HepG2 (cell line): ENCODE results near the gene NPFFR1. TPM values are rescaled to one million over a fixed set of nuclear protein-coding genes. Genes with fewer than 3 reads are reported as not detected.

ENCODE experiments used
- CCAR2 ChIP-seq: fragments of 200-400 bp; formaldehyde crosslinking; optimal IDR thresholded peaks from 2 replicates; pipeline ENCODE3; 2018; ENCODE audit warnings: low read depth, mild to moderate bottlenecking, low read length, moderate library complexity
- DZIP1 ChIP-seq: sonication (generic); formaldehyde crosslinking; IDR thresholded peaks from 2 replicates; pipeline ENCODE4 v1.5.0; 2020; ENCODE audit warnings: mild to moderate bottlenecking, missing genetic modification reagents
- GABPB1 ChIP-seq: IDR thresholded peaks from 2 replicates; pipeline ENCODE4 v1.6.1; 2016; ENCODE audit warnings: mild to moderate bottlenecking, missing genetic modification reagents, moderate library complexity, missing compliant biosample characterization
- HNRNPLL ChIP-seq: fragments of 200-400 bp; formaldehyde crosslinking; IDR thresholded peaks from 2 replicates; pipeline ENCODE4 v1.6.1; 2017; ENCODE audit warnings: mild to moderate bottlenecking, low read depth, low read length; ENCODE audit not compliant: poor library complexity, severe bottlenecking
- KAT2B ChIP-seq: fragments of 150-350 bp; IDR thresholded peaks from 2 replicates; pipeline ENCODE4 v1.6.1; 2014; ENCODE audit warnings: low read depth, low read length, borderline replicate concordance
- MTA1 ChIP-seq: sonication (generic); formaldehyde crosslinking; IDR thresholded peaks from 2 replicates; pipeline ENCODE4 v1.4.0; 2020; ENCODE audit warnings: missing genetic modification reagents, mild to moderate bottlenecking, borderline replicate concordance
- NR2F6 ChIP-seq, 2 experiments: IDR thresholded peaks; 2 replicates each; pipeline ENCODE4 v1.6.1; 2016; ENCODE audit warnings: antibody characterized with exemption in 1 of 2, mild to moderate bottlenecking in 1 of 2
- RELA ChIP-seq: sonication (generic); formaldehyde crosslinking; IDR thresholded peaks from 2 replicates; pipeline ENCODE4 v1.4.0; 2020; ENCODE audit warnings: missing genetic modification reagents
- SP2 ChIP-seq: sonication (generic); formaldehyde crosslinking; IDR thresholded peaks from 2 replicates; pipeline ENCODE4 v1.5.1; 2020; ENCODE audit warnings: mild to moderate bottlenecking, missing genetic modification reagents
- SRSF9 ChIP-seq: fragments of 200-400 bp; formaldehyde crosslinking; IDR thresholded peaks from 2 replicates; pipeline ENCODE4 v1.6.1; 2018; ENCODE audit warnings: borderline replicate concordance, mild to moderate bottlenecking, low read depth, low read length; ENCODE audit not compliant: insufficient read depth, poor library complexity, severe bottlenecking
- STAG1 ChIP-seq: sonication (generic); formaldehyde crosslinking; IDR thresholded peaks from 2 replicates; pipeline ENCODE4 v1.4.0; 2020; ENCODE audit warnings: missing genetic modification reagents
- SUZ12 ChIP-seq: fragments of 150-350 bp; IDR thresholded peaks from 2 replicates; pipeline ENCODE4 v1.6.1; 2014; ENCODE audit warnings: low read depth, low read length
- THYN1 ChIP-seq: sonication (generic); formaldehyde crosslinking; IDR thresholded peaks from 2 replicates; pipeline ENCODE4 v1.8.1; 2023; ENCODE audit warnings: low read depth, mild to moderate bottlenecking, moderate library complexity, missing genetic modification reagents, borderline replicate concordance
- YEATS4 ChIP-seq: sonication (generic); formaldehyde crosslinking; IDR thresholded peaks from 2 replicates; pipeline ENCODE4 v1.4.0; 2020; ENCODE audit warnings: missing genetic modification reagents, borderline replicate concordance
- ZBTB1 ChIP-seq: sonication (generic); formaldehyde crosslinking; IDR thresholded peaks from 2 replicates; pipeline ENCODE4 v1.4.0; 2020; ENCODE audit warnings: missing genetic modification reagents, borderline replicate concordance
- ZBTB7A ChIP-seq: sonication (generic); formaldehyde crosslinking; IDR thresholded peaks from 2 replicates; pipeline ENCODE4 v1.8.0; 2022; ENCODE audit warnings: mild to moderate bottlenecking, missing genetic modification reagents
- ZBTB7B ChIP-seq: sonication (generic); formaldehyde crosslinking; IDR thresholded peaks from 2 replicates; pipeline ENCODE4 v1.4.0; 2020; ENCODE audit warnings: missing genetic modification reagents
- ZFY ChIP-seq: sonication (generic); formaldehyde crosslinking; IDR thresholded peaks from 2 replicates; pipeline ENCODE4 v1.4.0; 2020; ENCODE audit warnings: missing genetic modification reagents
- ZKSCAN5 ChIP-seq: sonication (generic); formaldehyde crosslinking; IDR thresholded peaks from 2 replicates; pipeline ENCODE4 v1.5.1; 2020; ENCODE audit warnings: mild to moderate bottlenecking, missing genetic modification reagents
- ZNF224 ChIP-seq: sonication (generic); formaldehyde crosslinking; IDR thresholded peaks from 2 replicates; pipeline ENCODE4 v1.5.0; 2020; ENCODE audit warnings: mild to moderate bottlenecking, missing genetic modification reagents
- ZNF292 ChIP-seq: sonication (generic); formaldehyde crosslinking; IDR thresholded peaks from 2 replicates; pipeline ENCODE4 v1.8.1; 2022; ENCODE audit warnings: mild to moderate bottlenecking, low read depth, missing genetic modification reagents, borderline replicate concordance
- ZSCAN25 ChIP-seq: sonication (generic); formaldehyde crosslinking; IDR thresholded peaks from 2 replicates; pipeline ENCODE4 v1.8.0; 2022; ENCODE audit warnings: mild to moderate bottlenecking, missing genetic modification reagents
- polyA plus RNA-seq, 8 experiments: library from polyadenylated mRNA; depleted of rRNA in 3 of 8; stranded (reverse) in 7 of 8; unstranded in 1 of 8; fragments of >200 nt; fragmentation: Illumina TruSeq in 4 of 8; extraction: Trizol in 4 of 8; gene quantifications; 2 replicates each; pipeline versions ENCODE4 v1.2.1 to v1.2.3, GENCODE V29; 2011 to 2016; ENCODE audit warnings: low read depth in 4 of 8, missing spikeins in 1 of 8, mixed read lengths in 1 of 8; ENCODE audit not compliant: insufficient read depth in 1 of 8
- total RNA-seq, 5 experiments: library from RNA; depleted of rRNA; stranded (reverse); fragments of >200 nt; fragmentation: Illumina TruSeq; extraction: Trizol; gene quantifications; 2 replicates each; pipeline ENCODE4 v1.2.3, GENCODE V29; 2016; ENCODE audit warnings: low read depth in 1 of 5
- TF ChIP-seq, protein P1 (sequence below): sonication (generic); formaldehyde crosslinking; IDR thresholded peaks from 2 replicates; pipeline ENCODE4 v1.4.0; 2020; ENCODE audit warnings: missing genetic modification reagents
- TF ChIP-seq, protein P2 (sequence below): sonication (generic); formaldehyde crosslinking; IDR thresholded peaks from 2 replicates; pipeline ENCODE4 v1.8.0; 2022; ENCODE audit warnings: mild to moderate bottlenecking, missing genetic modification reagents

NPFFR1 gene
- total and polyA plus RNA-seq, 2 of the 13 experiments (the other 11 are each of a cell fraction or from before 2014, with no cell fraction given) = under 0.01 TPM; not detected in 1

DNA sequence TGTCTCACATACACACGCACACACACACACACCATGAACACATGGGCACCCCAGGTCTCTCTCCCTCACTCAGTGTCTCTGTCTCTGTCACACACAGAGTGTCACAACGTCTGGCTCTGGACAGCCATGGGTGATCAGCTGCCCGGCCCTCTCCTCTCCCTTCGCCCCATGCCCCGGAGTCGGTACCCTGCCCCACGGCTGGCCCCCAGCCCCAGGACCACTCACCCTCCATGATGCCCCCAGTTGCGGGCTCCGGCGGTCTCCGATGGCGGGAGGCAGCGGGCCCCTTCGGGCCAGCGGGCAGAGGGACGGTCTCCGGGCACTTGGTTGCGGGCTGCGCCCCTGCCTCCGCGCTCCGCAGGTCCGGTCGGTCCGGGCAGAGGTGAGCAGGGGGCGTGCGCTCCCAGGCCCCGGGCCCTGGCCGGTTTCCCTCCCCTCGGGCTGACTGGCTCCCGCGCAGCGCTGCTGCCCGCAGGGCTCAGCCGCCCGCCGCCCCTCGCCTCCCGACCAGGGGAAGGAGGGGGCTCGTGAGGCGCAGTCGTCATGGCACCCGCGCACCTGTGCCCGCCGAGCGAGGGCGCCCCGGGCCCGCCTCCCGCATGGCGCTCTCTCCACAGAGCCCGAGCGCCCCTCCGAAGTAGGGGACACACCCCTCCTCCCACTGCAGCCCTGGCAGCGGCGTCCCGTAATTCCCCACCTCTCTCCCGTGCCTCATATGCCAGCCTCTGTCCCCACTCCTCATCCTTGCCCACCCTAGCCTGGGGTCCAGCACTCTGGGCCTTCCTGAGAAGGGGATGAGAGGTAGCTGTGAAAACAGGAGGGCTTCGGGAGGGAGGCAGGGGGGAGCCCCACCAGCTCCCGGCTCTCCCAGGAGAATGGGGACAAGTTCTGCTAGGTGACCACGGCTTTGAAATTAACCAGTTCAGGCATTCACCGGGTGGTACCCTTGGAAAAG is at the start of gene NPFFR1 (continued):
- TF ChIP-seq DZIP1 (no peak), SRSF9 (no peak), STAG1 (CRISPR knock-in tag) (peak; percentile 56), ZNF224 (CRISPR knock-in tag) (no peak), ZFY (CRISPR knock-in tag) (no peak), CCAR2 (no peak), KAT2B (no peak), HNRNPLL (peak; percentile 86), MTA1 (CRISPR knock-in tag) (peak; percentile 54; the same call in 1 of the 2 replicates), ZBTB7B (CRISPR knock-in tag) (no peak), NR2F6 (IDR thresholded peaks at IDR 0.05) (no peak), NR2F6 (CRISPR knock-in tag; IDR thresholded peaks at IDR 0.05) (no peak), ZBTB1 (no peak), ZSCAN25 (CRISPR knock-in tag) (peak; percentile 84), ZNF292 (CRISPR knock-in tag) (no peak), YEATS4 (CRISPR knock-in tag) (no peak), ZBTB7A (CRISPR knock-in tag) (no peak), ZKSCAN5 (no peak), THYN1 (CRISPR knock-in tag) (no peak), GABPB1 (CRISPR knock-in tag) (0 out of 2 replicates have a peak, but pooled peaks have one; percentile 21), RELA (CRISPR knock-in tag) (no peak), SP2 (CRISPR knock-in tag) (no peak), SUZ12 (no peak)
- TF ChIP-seq, protein P1, sequence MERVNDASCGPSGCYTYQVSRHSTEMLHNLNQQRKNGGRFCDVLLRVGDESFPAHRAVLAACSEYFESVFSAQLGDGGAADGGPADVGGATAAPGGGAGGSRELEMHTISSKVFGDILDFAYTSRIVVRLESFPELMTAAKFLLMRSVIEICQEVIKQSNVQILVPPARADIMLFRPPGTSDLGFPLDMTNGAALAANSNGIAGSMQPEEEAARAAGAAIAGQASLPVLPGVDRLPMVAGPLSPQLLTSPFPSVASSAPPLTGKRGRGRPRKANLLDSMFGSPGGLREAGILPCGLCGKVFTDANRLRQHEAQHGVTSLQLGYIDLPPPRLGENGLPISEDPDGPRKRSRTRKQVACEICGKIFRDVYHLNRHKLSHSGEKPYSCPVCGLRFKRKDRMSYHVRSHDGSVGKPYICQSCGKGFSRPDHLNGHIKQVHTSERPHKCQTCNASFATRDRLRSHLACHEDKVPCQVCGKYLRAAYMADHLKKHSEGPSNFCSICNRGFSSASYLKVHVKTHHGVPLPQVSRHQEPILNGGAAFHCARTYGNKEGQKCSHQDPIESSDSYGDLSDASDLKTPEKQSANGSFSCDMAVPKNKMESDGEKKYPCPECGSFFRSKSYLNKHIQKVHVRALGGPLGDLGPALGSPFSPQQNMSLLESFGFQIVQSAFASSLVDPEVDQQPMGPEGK (CRISPR knock-in tag) = no peak
- TF ChIP-seq, protein P2, sequence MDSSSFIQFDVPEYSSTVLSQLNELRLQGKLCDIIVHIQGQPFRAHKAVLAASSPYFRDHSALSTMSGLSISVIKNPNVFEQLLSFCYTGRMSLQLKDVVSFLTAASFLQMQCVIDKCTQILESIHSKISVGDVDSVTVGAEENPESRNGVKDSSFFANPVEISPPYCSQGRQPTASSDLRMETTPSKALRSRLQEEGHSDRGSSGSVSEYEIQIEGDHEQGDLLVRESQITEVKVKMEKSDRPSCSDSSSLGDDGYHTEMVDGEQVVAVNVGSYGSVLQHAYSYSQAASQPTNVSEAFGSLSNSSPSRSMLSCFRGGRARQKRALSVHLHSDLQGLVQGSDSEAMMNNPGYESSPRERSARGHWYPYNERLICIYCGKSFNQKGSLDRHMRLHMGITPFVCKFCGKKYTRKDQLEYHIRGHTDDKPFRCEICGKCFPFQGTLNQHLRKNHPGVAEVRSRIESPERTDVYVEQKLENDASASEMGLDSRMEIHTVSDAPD (CRISPR knock-in tag) = no peak
